Right ventricle myocardium superior (tissue), 1 donor: ENCODE results near the gene PDLIM5. TPM values are rescaled to one million over a fixed set of nuclear protein-coding genes. Genes with fewer than 3 reads are reported as not detected.

Source experiments
- ATAC-seq: fragments of 200-7000 bp; cut with Tn5 transposase; one replicate; pipeline ENCODE4 v1.9.1; 2020; ENCODE audit warnings: mild to moderate bottlenecking; ENCODE audit not compliant: poor library complexity
- DNase-seq: peaks from one replicate; pipeline ENCODE4 v3.0.0-alpha.2; 2020
- intact Hi-C: fragments of 100-400 bp; cut with DNase I; formaldehyde crosslinking; loops from one replicate; pipeline ENCODE4 v1.11.2; 2022
- total RNA-seq: library from RNA; stranded (reverse); fragmentation: NEBNext Ultra II Directional; extraction: Animal tissue kit (Norgen Biotek cat#: 25700); gene quantifications from one replicate; pipeline ENCODE4 v1.2.1, GENCODE V29; 2021
- donor health status: DM: no; HTN: yes; CAD: no; lungs with severe emphysema.

PDLIM5 gene
- total RNA-seq, 1 donor from 2014 or later = 979 TPM

GRCh38 chr4:94562285-94562684, 110.5 kb downstream of the PDLIM5 start:
- no peak for DNase-seq
- ATAC-seq = no peak
- intact Hi-C loops = loop anchor here (10.0 kb wide), 2 partner anchors 47 to 107 kb away; partner anchors contain the start of gene PDLIM5

- no peak for DNase-seq
- no peak for ATAC-seq
- intact Hi-C loops = loop anchor here (10.0 kb wide), 2 partner anchors 49 to 109 kb away; partner anchors contain the start of gene PDLIM5
Observed at GRCh38 chr4:94564252-94564651, 112.5 kb downstream of the PDLIM5 start.

GRCh38 chr4:94566420-94566819, 114.7 kb downstream of the PDLIM5 start:
- intact Hi-C loops = loop anchor here (10.0 kb wide), 2 partner anchors 52 to 112 kb away; partner anchors contain the start of gene PDLIM5
- ATAC-seq (no peak), DNase-seq (no peak)

GRCh38 chr4:94567811-94568210, 116.1 kb downstream of the PDLIM5 start:
- ATAC-seq = no peak
- no peak for DNase-seq
- intact Hi-C loops = loop anchor here (10.0 kb wide), 2 partner anchors 53 to 113 kb away; partner anchors contain the start of gene PDLIM5

- intact Hi-C loops = no loop called here
- no peak for DNase-seq
- ATAC-seq = no peak
Observed at GRCh38 chr4:94570558-94570957, 118.8 kb downstream of the PDLIM5 start.

- ATAC-seq = no peak
- no peak for DNase-seq
- intact Hi-C loops = no loop called here
Observed at GRCh38 chr4:94571298-94571697, 119.6 kb downstream of the PDLIM5 start.

- intact Hi-C loops = no loop called here
- ATAC-seq = no peak
- no peak for DNase-seq
Observed at GRCh38 chr4:94571715-94572114, 120.0 kb downstream of the PDLIM5 start.

GRCh38 chr4:94574050-94574449, 122.3 kb downstream of the PDLIM5 start:
- intact Hi-C loops = no loop called here
- DNase-seq (no peak), ATAC-seq (no peak)

GRCh38 chr4:94574616-94575015, 122.9 kb downstream of the PDLIM5 start:
- intact Hi-C loops = no loop called here
- ATAC-seq (no peak), DNase-seq (no peak)

- intact Hi-C loops = no loop called here
- peak; percentile 37 for DNase-seq
Observed at GRCh38 chr4:94575652-94576051, 123.9 kb downstream of the PDLIM5 start.

GRCh38 chr4:94576210-94576609, 124.5 kb downstream of the PDLIM5 start:
- DNase-seq = no peak
- ATAC-seq = no peak
- intact Hi-C loops = no loop called here

More at GRCh38 chr4:94575652-94576051, 123.9 kb downstream of the PDLIM5 start:
- peak; percentile 14 for ATAC-seq

- intact Hi-C loops = no loop called here
- DNase-seq = peak; percentile 44
- ATAC-seq = peak; percentile 68
Observed at GRCh38 chr4:94577136-94577535, 125.4 kb downstream of the PDLIM5 start.

- ATAC-seq (no peak), DNase-seq (no peak)
- intact Hi-C loops = no loop called here
Observed at GRCh38 chr4:94578195-94578594, 126.5 kb downstream of the PDLIM5 start.

GRCh38 chr4:94581766-94582165, 130.0 kb downstream of the PDLIM5 start:
- intact Hi-C loops = no loop called here
- DNase-seq (no peak), ATAC-seq (no peak)

GRCh38 chr4:94582517-94582916, 130.8 kb downstream of the PDLIM5 start:
- ATAC-seq = no peak
- intact Hi-C loops = no loop called here
- DNase-seq = no peak

- intact Hi-C loops = no loop called here
- no peak for DNase-seq
- peak; percentile 18 for ATAC-seq
Observed at GRCh38 chr4:94583914-94584641, 132.3 kb downstream of the PDLIM5 start.

GRCh38 chr4:94588896-94589693, 137.4 kb downstream of the PDLIM5 start:
- ATAC-seq = no peak
- DNase-seq = no peak
- intact Hi-C loops = no loop called here

- ATAC-seq (peak; percentile 64), DNase-seq (no peak)
Observed at GRCh38 chr4:94590493-94590892, 138.8 kb downstream of the PDLIM5 start.

GRCh38 chr4:94591289-94591688, 139.5 kb downstream of the PDLIM5 start:
- DNase-seq (no peak), ATAC-seq (peak; percentile 12)
- intact Hi-C loops = no loop called here

More at GRCh38 chr4:94590493-94590892, 138.8 kb downstream of the PDLIM5 start:
- intact Hi-C loops = no loop called here

GRCh38 chr4:94595013-94595412, 143.3 kb downstream of the PDLIM5 start:
- DNase-seq (no peak), ATAC-seq (peak; percentile 6)
- intact Hi-C loops = loop anchor here (5.0 kb wide), 1 partner anchor 188 kb away; no protein-coding TSS in a partner anchor
